D721Med (cell line): Measurements from ENCODE around the gene RENBP.

Experiments used
- DNase-seq: peaks from one replicate; pipeline ENCODE4 v3.0.0; 2011; ENCODE audit warnings: low spot score; ENCODE audit not compliant: insufficient read length
- FAIRE-seq: peaks from 2 replicates; lab custom pipeline; 2011; peaks lifted over from hg19 to GRCh38; lab: Jason Lieb, UNC
- TF ChIP-seq, protein P1 (sequence below): IDR thresholded peaks from 2 replicates; pipeline ENCODE4 v1.5.1; 2012; ENCODE audit warnings: mild to moderate bottlenecking, control low read depth; ENCODE audit not compliant: insufficient read depth; ENCODE audit errors: missing control alignments

The RENBP gene

DNA sequence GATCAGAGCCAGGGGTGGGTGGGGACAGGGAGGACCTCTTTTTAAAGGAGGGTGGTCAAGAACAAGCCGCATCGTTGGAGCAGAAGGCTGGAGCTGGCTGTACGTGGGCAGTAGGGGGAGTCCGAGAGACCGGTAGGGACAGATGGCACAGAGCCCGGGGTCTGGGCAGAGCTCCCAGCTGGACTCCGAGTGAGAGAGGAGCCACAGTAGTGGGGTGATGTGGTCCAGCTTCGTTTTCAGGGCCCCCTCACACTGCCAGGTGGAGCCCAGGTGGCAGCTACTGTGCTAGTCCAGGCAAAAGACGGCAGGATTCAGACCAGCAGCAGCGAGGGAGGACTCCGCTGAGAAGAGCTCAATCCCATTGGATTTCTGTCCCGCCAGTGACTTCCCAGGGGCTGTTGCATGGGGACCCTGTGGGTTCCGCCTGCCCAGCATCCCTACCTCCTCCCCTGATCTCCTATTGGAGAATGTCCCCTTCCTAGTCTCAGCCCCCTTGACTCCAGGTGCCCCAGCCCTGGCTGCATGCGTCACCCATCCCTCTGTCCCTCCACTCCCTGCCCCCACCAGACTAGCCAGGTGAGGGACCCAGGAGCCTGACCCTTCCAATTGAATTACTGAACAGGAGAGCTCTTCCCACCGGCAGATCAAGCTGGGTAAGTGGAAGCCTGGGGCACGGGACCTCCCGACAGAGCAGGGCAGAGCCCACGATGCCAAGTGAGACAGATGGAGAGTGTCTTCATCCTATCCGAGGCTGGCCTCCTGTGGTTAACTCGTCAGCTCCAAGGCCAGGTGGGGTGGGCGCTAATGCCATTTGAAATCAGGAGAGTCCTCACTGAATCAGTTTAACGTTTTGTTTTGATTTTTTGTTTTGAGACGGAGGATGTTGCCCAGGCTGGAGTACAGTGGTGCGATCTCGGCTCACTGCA is 21.2 kb downstream of the RENBP start:
- FAIRE-seq (no peak), DNase-seq (no peak)
- TF ChIP-seq, protein P1, sequence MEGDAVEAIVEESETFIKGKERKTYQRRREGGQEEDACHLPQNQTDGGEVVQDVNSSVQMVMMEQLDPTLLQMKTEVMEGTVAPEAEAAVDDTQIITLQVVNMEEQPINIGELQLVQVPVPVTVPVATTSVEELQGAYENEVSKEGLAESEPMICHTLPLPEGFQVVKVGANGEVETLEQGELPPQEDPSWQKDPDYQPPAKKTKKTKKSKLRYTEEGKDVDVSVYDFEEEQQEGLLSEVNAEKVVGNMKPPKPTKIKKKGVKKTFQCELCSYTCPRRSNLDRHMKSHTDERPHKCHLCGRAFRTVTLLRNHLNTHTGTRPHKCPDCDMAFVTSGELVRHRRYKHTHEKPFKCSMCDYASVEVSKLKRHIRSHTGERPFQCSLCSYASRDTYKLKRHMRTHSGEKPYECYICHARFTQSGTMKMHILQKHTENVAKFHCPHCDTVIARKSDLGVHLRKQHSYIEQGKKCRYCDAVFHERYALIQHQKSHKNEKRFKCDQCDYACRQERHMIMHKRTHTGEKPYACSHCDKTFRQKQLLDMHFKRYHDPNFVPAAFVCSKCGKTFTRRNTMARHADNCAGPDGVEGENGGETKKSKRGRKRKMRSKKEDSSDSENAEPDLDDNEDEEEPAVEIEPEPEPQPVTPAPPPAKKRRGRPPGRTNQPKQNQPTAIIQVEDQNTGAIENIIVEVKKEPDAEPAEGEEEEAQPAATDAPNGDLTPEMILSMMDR, result peak; percentile 47

DNA sequence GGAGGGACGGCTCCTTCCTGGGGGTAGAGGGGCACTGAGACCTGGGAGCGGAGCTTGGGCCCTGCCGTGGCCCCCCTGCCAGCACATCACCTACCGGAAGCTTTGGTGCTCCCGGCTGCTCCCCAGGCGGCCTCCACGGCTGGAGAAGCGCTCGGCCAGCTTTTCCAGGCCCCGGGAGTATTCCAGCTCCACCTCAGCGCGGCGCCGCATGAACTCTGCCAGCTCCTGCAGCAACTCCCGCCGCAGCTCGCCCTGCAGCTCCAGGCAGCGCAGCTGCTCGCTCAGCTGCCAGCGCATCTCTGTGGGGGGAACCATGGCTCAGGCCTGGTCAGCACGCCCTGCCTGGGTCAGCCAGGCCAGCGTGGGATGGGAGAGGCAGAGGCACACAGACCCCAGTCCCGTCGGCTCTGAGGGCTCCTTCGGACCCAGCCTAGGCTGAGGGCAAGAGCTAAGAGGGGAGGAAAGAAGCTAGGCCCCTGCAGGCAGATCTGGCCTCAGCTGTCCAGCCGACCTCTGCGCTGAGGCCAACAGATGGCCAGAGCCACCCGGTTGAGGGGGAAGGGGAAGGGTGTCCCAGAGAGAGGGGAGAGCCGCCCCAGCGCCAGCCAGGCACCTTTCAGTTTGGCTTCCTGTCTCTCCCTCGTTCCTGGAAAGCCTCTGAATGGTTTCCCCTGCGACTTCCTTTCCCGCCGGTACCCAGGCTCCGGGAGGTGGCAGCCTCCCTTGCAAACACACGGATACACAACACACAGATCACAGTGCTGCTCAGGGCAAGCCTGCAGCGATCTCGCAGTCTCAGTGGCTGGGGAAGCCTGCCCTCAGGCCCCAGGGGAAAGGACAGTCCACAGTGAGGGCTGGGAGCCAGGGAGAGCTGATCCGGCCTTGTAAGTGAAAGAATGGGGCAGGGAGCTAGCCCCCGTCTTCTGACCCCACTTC is 22.7 kb downstream of the RENBP start:
- FAIRE-seq (no peak), DNase-seq (no peak)
- TF ChIP-seq, protein P1, result no peak

DNA sequence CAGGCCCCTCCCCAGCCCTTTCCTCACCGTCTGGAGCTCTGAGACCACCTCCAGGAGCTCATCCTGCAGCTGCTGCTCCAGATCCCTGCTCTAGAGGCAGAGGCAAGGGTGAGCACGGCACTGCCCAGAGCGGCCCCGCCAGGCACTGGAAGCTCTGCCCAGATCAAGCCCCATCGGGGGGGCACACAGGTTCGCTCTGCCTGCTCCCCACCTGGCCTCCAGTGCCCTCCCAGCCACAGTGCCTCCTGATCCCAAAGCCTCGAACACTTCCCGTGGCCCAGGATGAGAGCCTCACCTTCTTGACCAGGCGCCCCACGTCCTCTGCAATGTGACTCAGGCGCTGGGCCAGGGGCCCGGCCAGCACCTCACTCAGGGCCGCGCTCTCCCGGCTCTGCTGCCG is 23.4 kb downstream of the RENBP start:
- FAIRE-seq (no peak), DNase-seq (no peak)
- TF ChIP-seq, protein P1, result no peak

DNA sequence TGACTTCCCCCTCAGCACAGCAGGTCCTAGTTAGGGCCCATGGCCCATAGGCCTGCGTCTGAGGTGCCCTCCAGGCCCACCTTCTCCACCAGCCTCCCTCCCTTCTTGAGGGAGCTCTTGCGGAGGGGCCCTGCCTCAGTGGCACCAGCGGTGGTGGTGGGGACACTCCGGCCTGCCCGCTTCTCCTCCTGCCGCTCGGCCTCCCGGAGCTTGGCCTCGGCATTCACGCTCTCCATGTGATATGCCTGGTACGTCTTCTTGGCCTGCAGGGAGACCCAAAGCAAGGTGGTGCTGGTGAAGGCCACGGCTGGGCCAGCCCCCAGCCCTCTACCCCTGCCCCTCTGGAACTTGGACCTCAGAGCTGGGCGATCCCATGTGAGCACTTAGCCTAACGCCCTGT is 23.9 kb downstream of the RENBP start:
- DNase-seq (no peak), FAIRE-seq (no peak)
- TF ChIP-seq, protein P1, result no peak

DNA sequence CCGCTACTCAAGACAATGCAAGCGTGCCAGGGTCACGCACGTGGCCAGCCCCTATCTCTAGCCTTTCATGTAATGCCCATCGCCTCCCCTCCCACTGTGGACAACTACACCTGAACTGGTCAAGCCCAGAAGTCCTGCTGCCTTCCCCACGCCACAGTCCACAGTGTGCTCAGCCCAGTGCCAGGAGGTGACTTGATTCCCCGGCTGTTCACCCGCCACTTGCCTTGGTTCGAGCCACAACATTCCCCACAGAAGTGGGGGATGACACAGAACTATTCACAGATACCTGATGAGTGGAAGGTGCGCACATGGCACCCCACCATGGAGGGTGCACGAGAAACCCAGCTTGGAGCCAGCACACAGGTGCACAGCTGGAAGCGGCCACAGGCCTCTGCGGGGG is 25.2 kb downstream of the RENBP start:
- DNase-seq, result no peak
- no peak for FAIRE-seq
- TF ChIP-seq, protein P1, result no peak

DNA sequence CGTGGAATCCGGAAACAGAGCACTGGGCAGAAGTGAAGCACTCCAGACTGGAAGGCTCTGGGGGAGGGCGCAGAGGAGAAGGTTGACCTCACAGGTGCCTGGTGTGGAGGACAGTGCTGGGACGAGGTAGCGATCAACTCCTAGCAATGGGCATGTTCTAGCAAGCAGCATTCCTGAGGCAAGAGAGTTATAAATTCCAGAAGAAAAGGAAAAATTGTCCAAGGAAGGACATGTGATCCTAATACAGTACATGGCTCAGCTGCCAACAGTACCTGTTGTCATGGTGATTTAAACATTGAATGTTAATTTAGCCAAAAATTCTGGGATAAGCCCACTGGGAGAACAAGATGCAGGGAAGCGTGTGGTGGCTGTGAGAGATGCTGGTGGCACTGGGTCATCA is 26.6 kb downstream of the RENBP start:
- TF ChIP-seq, protein P1, result no peak

More for the DNA sequence above, 26.6 kb downstream of the RENBP start:
- DNase-seq, result no peak
- no peak for FAIRE-seq
